Stimulated activated CD4-positive, alpha-beta T cell treated with anti-CD3 and anti-CD28 coated beads, Interleukin-4, amount 100 ng/mL, for 1 hour (primary cell): ENCODE measurements around the gene ACAP1.
"Not testable (repeated sequence)": the region's sequence is repeated elsewhere in the genome, so short reads cannot be mapped to it uniquely, and the experiment has no call there.

Experiments
- DNase-seq: peaks from one replicate; pipeline ENCODE4 v3.0.0-alpha.2; 2020

The ACAP1 gene

GRCh38 chr17:7329997-7330637 is 6.2 kb upstream of the ACAP1 start:
- DNase-seq = peak; percentile 76

- DNase-seq = no peak
These were observed 5.7 kb upstream of the ACAP1 start for GRCh38 chr17:7330638-7331015.

GRCh38 chr17:7332111-7332510 is 4.2 kb upstream of the ACAP1 start:
- DNase-seq = no peak

- not testable (repeated sequence) for DNase-seq
These were observed 3.7 kb upstream of the ACAP1 start for GRCh38 chr17:7332600-7333069.

GRCh38 chr17:7334938-7335538 is 1.3 kb upstream of the ACAP1 start:
- no peak for DNase-seq

GRCh38 chr17:7335765-7336164 is 564 bp upstream of the ACAP1 start:
- not testable (repeated sequence) for DNase-seq

- DNase-seq = not testable (repeated sequence)
These were observed 1.3 kb downstream of the ACAP1 start for GRCh38 chr17:7337600-7337999.

- no peak for DNase-seq
These were observed 3.9 kb downstream of the ACAP1 start for GRCh38 chr17:7340179-7340578.

GRCh38 chr17:7341842-7342241 is 5.5 kb downstream of the ACAP1 start:
- DNase-seq = no peak

- DNase-seq = no peak
These were observed 6.9 kb downstream of the ACAP1 start for GRCh38 chr17:7343250-7343649.

- no peak for DNase-seq
These were observed 10.7 kb downstream of the ACAP1 start for GRCh38 chr17:7346761-7347614.

- DNase-seq = no peak
These were observed 11.5 kb downstream of the ACAP1 start for GRCh38 chr17:7347630-7348477.

- no peak for DNase-seq
These were observed 12.3 kb downstream of the ACAP1 start for GRCh38 chr17:7348478-7349242.

GRCh38 chr17:7351665-7352502 is 15.6 kb downstream of the ACAP1 start, which contains the start of gene KCTD11:
TSS of gene KCTD11 (plus strand) at chr17:7352162.
- peak; percentile 68 for DNase-seq

GRCh38 chr17:7352503-7352889 is 16.2 kb downstream of the ACAP1 start:
- DNase-seq = no peak

- no peak for DNase-seq
These were observed 16.7 kb downstream of the ACAP1 start for GRCh38 chr17:7352910-7353635.

GRCh38 chr17:7354262-7354843 is 18.0 kb downstream of the ACAP1 start:
- DNase-seq = no peak

- DNase-seq = no peak
These were observed 18.7 kb downstream of the ACAP1 start, which contains the start of gene TMEM95 for GRCh38 chr17:7355053-7355452. TSS of gene TMEM95 (plus strand) at chr17:7355156. CDS start at chr17:7355205, 49 bp downstream.

GRCh38 chr17:7355573-7355972 is 19.2 kb downstream of the ACAP1 start:
- no peak for DNase-seq

GRCh38 chr17:7356072-7356549 is 19.8 kb downstream of the ACAP1 start:
- DNase-seq = peak; percentile 84
